GM12878 (cell line): ENCODE results near the gene EPB42. TPM values are rescaled to one million over a fixed set of nuclear protein-coding genes. Genes with fewer than 3 reads are reported as not detected.
"Not testable (repeated sequence)": the region's sequence is repeated elsewhere in the genome, so short reads cannot be mapped to it uniquely, and the experiment has no call there.

Experiments used
- ATAC-seq: fragments of 200-7000 bp; cut with Tn5 transposase; 3 replicates; pipeline ENCODE4 v1.9.1; 2020; ENCODE audit warnings: mild to moderate bottlenecking, moderate library complexity
- BruUV-seq: library from RNA; stranded (reverse); fragments of 400-500 nt; replicated peaks from 2 replicates; lab custom pipeline; 2021; lab: Mats Ljungman, UMichigan
- CTCF ChIA-PET: fragments of 300-600 bp; sonication (Branson Sonifier 250); formaldehyde crosslinking; extraction: SDS; loops from one replicate; lab custom pipeline; 2021; ENCODE audit warnings: inconsistent platforms; lab: Yijun Ruan, JAX
- POLR2A ChIA-PET: fragments of 350-600 bp; formaldehyde crosslinking; extraction: SDS; loops from one replicate; lab custom pipeline; 2021; ENCODE audit warnings: inconsistent platforms; lab: Charles Lee
- RAD21 ChIA-PET: fragments of 300-600 bp; sonication (Branson Sonifier 250); formaldehyde crosslinking; loops from one replicate; lab custom pipeline; 2023; ENCODE audit warnings: antibody characterized with exemption; ENCODE audit not compliant: unreplicated experiment; lab: Charles Lee
- SMC1A ChIA-PET: fragments of 300-600 bp; sonication (Branson Sonifier 250); formaldehyde crosslinking; loops from one replicate; lab custom pipeline; 2023; ENCODE audit not compliant: unreplicated experiment, uncharacterized antibody; lab: Charles Lee
- DNase-seq: peaks from one replicate; pipeline ENCODE4 v3.0.0-alpha.2; 2011; ENCODE audit warnings: low read depth, low spot score
- FAIRE-seq: peaks from 3 replicates; lab custom pipeline; 2011; peaks lifted over from hg19 to GRCh38; lab: Jason Lieb, UNC
- H2AFZ ChIP-seq: 2 replicates; pipeline ENCODE4 v1.6.0; 2011; ENCODE audit warnings: low read depth, low read length, control low read depth; ENCODE audit not compliant: control insufficient read depth
- H3K27ac ChIP-seq: 2 replicates; pipeline ENCODE4 v1.5.1; 2011; ENCODE audit warnings: control low read depth; ENCODE audit not compliant: control insufficient read depth, insufficient read depth
- H3K27me3 ChIP-seq, 2 experiments: replicated peaks in 1 of 2; 2 replicates each; pipeline versions ENCODE4 v1.6.0 to v1.6.1; 2011; ENCODE audit warnings: low read length in 1 of 2; ENCODE audit not compliant: control insufficient read depth in 2 of 2, insufficient read depth in 2 of 2
- H3K36me3 ChIP-seq, 2 experiments: 2 replicates each; pipeline ENCODE4 v1.5.1; 2011; ENCODE audit warnings: low read length in 1 of 2; ENCODE audit not compliant: control insufficient read depth in 2 of 2, insufficient read depth in 2 of 2
- H3K4me1 ChIP-seq: 2 replicates; pipeline ENCODE4 v1.6.1; 2011; ENCODE audit warnings: mild to moderate bottlenecking, low read length, moderate library complexity, mixed read lengths; ENCODE audit not compliant: control insufficient read depth, insufficient read depth
- H3K4me2 ChIP-seq: 2 replicates; pipeline ENCODE4 v1.6.0; 2011; ENCODE audit warnings: control low read depth; ENCODE audit not compliant: control insufficient read depth, insufficient read depth
- H3K4me3 ChIP-seq: fragments of 200-600 bp; sonication (generic); 2 replicates; pipeline ENCODE4 v1.5.1; 2016
- H3K79me2 ChIP-seq: 2 replicates; pipeline ENCODE4 v1.6.0; 2011; ENCODE audit warnings: low read length; ENCODE audit not compliant: control insufficient read depth, insufficient read depth
- H3K9ac ChIP-seq: 2 replicates; pipeline ENCODE4 v1.8.0; 2011; ENCODE audit warnings: low read length, control low read depth, mixed read lengths; ENCODE audit not compliant: control insufficient read depth, insufficient read depth
- H3K9me3 ChIP-seq: replicated peaks from 3 replicates; pipeline ENCODE4 v1.5.1; 2011; ENCODE audit warnings: mild to moderate bottlenecking, low read length; ENCODE audit not compliant: control insufficient read depth, insufficient read depth
- H4K20me1 ChIP-seq: 2 replicates; pipeline ENCODE4 v1.6.0; 2011; ENCODE audit not compliant: control insufficient read depth, insufficient read depth
- HDAC2 ChIP-seq: fragments of 200-600 bp; sonication (generic); IDR thresholded peaks from 2 replicates; pipeline ENCODE4 v1.6.1; 2017
- NFIC ChIP-seq: IDR thresholded peaks from 2 replicates; pipeline ENCODE4 v1.6.1; 2012; ENCODE audit warnings: low read depth, mild to moderate bottlenecking, inconsistent platforms, low read length, moderate library complexity
- NRF1 ChIP-seq: conservative IDR thresholded peaks from 2 replicates; pipeline ENCODE4 v1.6.1; 2011; ENCODE audit warnings: mild to moderate bottlenecking, low read depth, low read length, improper control_type of control experiment
- POLR2A ChIP-seq: IDR thresholded peaks from 2 replicates; pipeline ENCODE4 v1.6.1; 2011; ENCODE audit warnings: low read depth, mild to moderate bottlenecking, low read length
- SMARCA5 ChIP-seq: fragments of 450-650 bp; IDR thresholded peaks from 2 replicates; pipeline ENCODE4 v1.6.1; 2017; ENCODE audit warnings: mild to moderate bottlenecking
- SMC3 ChIP-seq: IDR thresholded peaks from 2 replicates; pipeline ENCODE4 v1.6.1; 2011; ENCODE audit warnings: low read length, improper control_type of control experiment, borderline replicate concordance
- TCF12 ChIP-seq: IDR thresholded peaks from 2 replicates; pipeline ENCODE4 v1.6.1; 2011; ENCODE audit warnings: low read depth, mild to moderate bottlenecking, low read length
- TCF3 ChIP-seq: IDR thresholded peaks from 2 replicates; pipeline ENCODE4 v1.6.1; 2012; ENCODE audit warnings: low read depth, mild to moderate bottlenecking, low read length, borderline replicate concordance; ENCODE audit not compliant: insufficient read depth
- WGBS: methylation state at CpG from one replicate; pipeline ENCODE4 v1.1.6; 2016; ENCODE audit warnings: low lambda C conversion rate; ENCODE audit not compliant: insufficient replicate concordance, insufficient coverage; ENCODE audit errors: missing lambda C conversion rate; 5-methylcytosine and 5-hydroxymethylcytosine counted together
- in situ Hi-C: fragments of 300-500 bp; cut with MboI; formaldehyde crosslinking; loops from 9 replicates; pipeline ENCODE4 v1.14.3; 2018; ENCODE audit warnings: mixed read lengths
- intact Hi-C: fragments of 100-400 bp; cut with micrococcal nuclease; formaldehyde crosslinking; loops from one replicate; pipeline ENCODE4 v1.14.2; 2022; ENCODE audit not compliant: unreplicated experiment
- polyA plus RNA-seq, 11 experiments: library from polyadenylated mRNA; depleted of rRNA in 4 of 11; unstranded in 6 of 11; stranded (reverse) in 5 of 11; fragments of >200 nt; fragmentation: Nextera tagmentation in 4 of 11; fragmentation: Illumina TruSeq in 1 of 11; extraction: Ambion mirVana in 4 of 11; extraction: Trizol in 1 of 11; gene quantifications; 1 replicate in 1 of 11; 2 replicates in 10 of 11; pipeline versions ENCODE4 v1.2.1 to v1.2.3, GENCODE V29; 2011 to 2016; ENCODE audit warnings: inconsistent platforms in 2 of 11, missing spikeins in 2 of 11, low read depth in 1 of 11
- total RNA-seq, 4 experiments: library from RNA; depleted of rRNA in 3 of 4; stranded (reverse); fragments of >200 nt in 3 of 4; fragmentation: Illumina TruSeq in 1 of 4; extraction: Trizol in 1 of 4; gene quantifications; 2 replicates each; pipeline versions ENCODE4 v1.2.1 to v1.2.3, GENCODE V29; 2013 to 2021
- TF ChIP-seq, protein P1 (sequence below), 3 experiments: IDR thresholded peaks in 2 of 3; conservative IDR thresholded peaks in 1 of 3; 2 replicates each; pipeline ENCODE4 v1.5.1; 2011; ENCODE audit warnings: low read depth in 3 of 3, low read length in 3 of 3, mild to moderate bottlenecking in 3 of 3, control low read depth in 2 of 3, moderate library complexity in 2 of 3, inconsistent platforms in 1 of 3, mixed read lengths in 1 of 3; ENCODE audit not compliant: control insufficient read depth in 2 of 3, insufficient read depth in 1 of 3; ENCODE audit errors: extremely low read depth in 1 of 3

Gene EPB42
- total and polyA plus RNA-seq, 10 of the 15 experiments (the other 5 are each of a cell fraction or from before 2014, with no cell fraction given): not detected

DNA sequence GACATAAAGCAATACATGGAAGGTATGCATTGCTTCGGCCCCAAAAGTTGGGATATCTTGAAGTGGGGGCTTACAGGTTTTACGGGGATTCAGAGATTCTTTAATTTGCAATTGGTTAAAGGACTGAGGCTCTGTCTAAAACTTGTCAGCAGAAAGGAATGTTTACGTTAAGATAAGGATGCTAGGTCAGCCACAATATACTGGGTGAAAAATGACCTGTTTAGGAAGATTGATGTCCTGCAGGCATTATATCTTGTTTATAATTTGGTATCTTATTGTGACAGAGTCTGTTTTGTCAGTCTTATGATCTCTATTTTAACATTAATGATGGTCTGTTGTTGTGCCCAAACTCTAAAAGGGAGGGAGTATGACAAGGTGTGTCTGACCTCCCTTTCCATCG lies 50.9 kb downstream of the EPB42 start (continued):
- TF ChIP-seq, protein P1, sequence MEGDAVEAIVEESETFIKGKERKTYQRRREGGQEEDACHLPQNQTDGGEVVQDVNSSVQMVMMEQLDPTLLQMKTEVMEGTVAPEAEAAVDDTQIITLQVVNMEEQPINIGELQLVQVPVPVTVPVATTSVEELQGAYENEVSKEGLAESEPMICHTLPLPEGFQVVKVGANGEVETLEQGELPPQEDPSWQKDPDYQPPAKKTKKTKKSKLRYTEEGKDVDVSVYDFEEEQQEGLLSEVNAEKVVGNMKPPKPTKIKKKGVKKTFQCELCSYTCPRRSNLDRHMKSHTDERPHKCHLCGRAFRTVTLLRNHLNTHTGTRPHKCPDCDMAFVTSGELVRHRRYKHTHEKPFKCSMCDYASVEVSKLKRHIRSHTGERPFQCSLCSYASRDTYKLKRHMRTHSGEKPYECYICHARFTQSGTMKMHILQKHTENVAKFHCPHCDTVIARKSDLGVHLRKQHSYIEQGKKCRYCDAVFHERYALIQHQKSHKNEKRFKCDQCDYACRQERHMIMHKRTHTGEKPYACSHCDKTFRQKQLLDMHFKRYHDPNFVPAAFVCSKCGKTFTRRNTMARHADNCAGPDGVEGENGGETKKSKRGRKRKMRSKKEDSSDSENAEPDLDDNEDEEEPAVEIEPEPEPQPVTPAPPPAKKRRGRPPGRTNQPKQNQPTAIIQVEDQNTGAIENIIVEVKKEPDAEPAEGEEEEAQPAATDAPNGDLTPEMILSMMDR (IDR thresholded peaks at IDR 0.05 in 2 of 3, conservative IDR thresholded peaks at IDR 0.05 in 1 of 3; ENCODE audit: control insufficient read depth in 2 of 3, extremely low read depth in 1 of 3, insufficient read depth in 1 of 3, low read depth in 3 of 3, low read length in 3 of 3): no peak
- no peak for TF ChIP-seq NRF1
- TF ChIP-seq, all 136 proteins: peak for 0

DNA sequence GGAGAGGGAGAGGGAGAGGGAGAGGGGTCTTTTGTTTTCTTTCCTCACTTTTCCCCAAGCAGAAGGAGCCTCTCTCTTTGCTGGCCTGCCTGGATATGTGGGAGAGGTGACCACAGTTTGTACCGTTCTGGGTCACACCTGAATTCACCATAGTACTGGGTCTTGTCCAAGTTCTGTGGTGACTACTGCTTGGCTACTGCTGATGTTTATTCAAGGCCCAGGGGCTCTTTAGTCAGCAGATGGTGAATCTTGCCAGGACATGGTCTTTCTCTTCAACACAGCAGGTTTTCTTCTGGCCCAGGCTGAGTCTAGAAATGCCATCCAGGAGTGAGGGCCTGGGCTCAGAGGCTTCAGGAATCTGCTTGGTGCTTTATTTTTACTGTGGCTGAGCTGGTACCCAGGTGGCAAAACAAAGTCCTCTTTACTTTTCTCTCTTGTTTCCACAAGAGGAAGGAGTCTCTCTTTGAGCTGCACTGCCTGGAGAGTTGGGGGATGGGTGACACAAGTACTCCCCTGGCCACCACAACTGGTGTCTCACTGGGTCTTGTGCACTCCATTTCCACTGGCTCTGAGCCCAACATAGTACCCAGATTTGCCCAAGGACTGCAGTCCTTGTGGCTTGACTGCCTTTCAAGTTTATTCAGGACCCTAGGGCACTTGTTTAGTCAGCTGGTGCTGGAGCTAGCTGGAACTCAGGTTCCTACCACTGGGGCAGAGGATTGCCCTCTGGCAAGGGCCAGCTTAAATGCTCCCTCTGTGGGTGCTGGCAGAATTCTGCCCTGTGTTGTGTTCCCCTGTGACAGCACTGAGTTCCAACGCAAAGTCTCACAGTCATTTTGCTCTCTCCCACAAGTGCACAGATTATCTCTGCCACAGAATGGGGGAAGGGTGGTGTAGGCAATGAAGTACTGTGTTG lies 52.4 kb downstream of the EPB42 start:
- in situ Hi-C loops: no loop called here
- FAIRE-seq (no peak), ATAC-seq (no peak), DNase-seq (no peak)
- ChIA-PET POLR2A (no interaction called here), RAD21 (no interaction called here), SMC1A (no interaction called here), CTCF (interaction anchor here (1.9 kb wide), 1 partner anchor 35 kb away, joined by 7 read pairs; no protein-coding TSS in a partner anchor)
- Histone ChIP-seq H3K36me3 (peaks cover 0 to 10% of the 10 kb centered on the region in 2 experiments; a peak in 3 of 4 replicates), H3K4me3 (no peak overlapping the region), H2AFZ (no peak overlapping the region), H3K79me2 (no peaks in the 10 kb centered on the region), H3K4me1 (no peaks in the 10 kb centered on the region), H3K4me2 (no peak overlapping the region), H3K27ac (no peak overlapping the region), H3K9ac (no peak overlapping the region), H3K27me3 (no peaks in the 10 kb centered on the region), H4K20me1 (no peaks in the 10 kb centered on the region), H3K9me3 (no peaks in the 10 kb centered on the region; the same call in 1 of the 3 replicates)
- intact Hi-C loops: no loop called here
- 50% methylated on average over 2 of the region's 2 CpGs for WGBS
- no peak for TF ChIP-seq TCF12
- TF ChIP-seq HDAC2: no peak
- TF ChIP-seq SMARCA5: no peak
- TF ChIP-seq TCF3: no peak
- peak; percentile 12; the same call in 1 of the 2 replicates for TF ChIP-seq POLR2A
- TF ChIP-seq NFIC: no peak
- no peak for TF ChIP-seq SMC3
- BruUV-seq: no TSS peak

DNA sequence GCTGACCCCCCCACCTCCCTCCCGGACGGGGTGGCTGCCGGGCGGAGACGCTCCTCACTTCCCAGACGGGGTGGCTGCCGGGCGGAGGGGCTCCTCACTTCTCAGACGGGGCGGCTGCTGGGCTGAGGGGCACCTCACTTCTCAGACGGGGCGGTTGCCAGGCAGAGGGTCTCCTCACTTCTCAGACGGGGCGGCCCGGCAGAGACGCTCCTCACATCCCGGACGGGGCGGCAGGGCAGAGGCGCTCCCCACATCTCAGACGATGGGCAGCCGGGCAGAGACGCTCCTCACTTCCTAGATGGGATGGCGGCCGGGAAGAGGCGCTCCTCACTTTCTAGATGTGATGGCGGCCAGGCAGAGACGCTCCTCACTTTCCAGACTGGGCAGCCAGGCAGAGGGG lies 53.6 kb downstream of the EPB42 start:
- H3K9me3 ChIP-seq, H3K79me2 ChIP-seq, H3K9ac ChIP-seq, intact Hi-C loops, H3K4me3 ChIP-seq, BruUV-seq, ATAC-seq, DNase-seq, H4K20me1 ChIP-seq, H3K4me1 ChIP-seq, in situ Hi-C loops, CTCF ChIA-PET, SMC1A ChIA-PET, H2AFZ ChIP-seq, H3K27me3 ChIP-seq, H3K36me3 ChIP-seq, H3K27ac ChIP-seq, RAD21 ChIA-PET, H3K4me2 ChIP-seq, FAIRE-seq, POLR2A ChIA-PET: not testable (repeated sequence)
- 92% methylated on average over 23 of the region's 28 CpGs for WGBS
